ENCODE data around the gene PPDPF. TPM values are rescaled to one million over a fixed set of nuclear protein-coding genes. Genes with fewer than 3 reads are reported as not detected.
A peak's percentile ranks its signal among the peaks of the same experiment; 100 is the strongest.

PPDPF gene
- total RNA-seq, 1 donor, result 38.4 TPM

- TF ChIP-seq CTCF (IDR thresholded peaks at IDR 0.05; ENCODE audit: insufficient read depth, low read depth, low read length), result no peak
- no peak for DNase-seq (ENCODE audit: low read depth)
- H3K4me3 ChIP-seq (ENCODE audit: low read depth, low read length), result no peak overlapping the region
Measured at GRCh38 chr20:63517376-63518309, 2.9 kb upstream of the PPDPF start.

GRCh38 chr20:63518351-63518861 lies 2.2 kb upstream of the PPDPF start:
- TF ChIP-seq CTCF (IDR thresholded peaks at IDR 0.05; ENCODE audit: insufficient read depth, low read depth, low read length), result no peak
- no peak for DNase-seq (ENCODE audit: low read depth)
- H3K4me3 ChIP-seq (ENCODE audit: low read depth, low read length), result no peak overlapping the region

GRCh38 chr20:63518946-63519667 lies 1.5 kb upstream of the PPDPF start:
- peak overlapping the region; percentile 74 for H3K4me3 ChIP-seq (ENCODE audit: low read depth, low read length)
- TF ChIP-seq CTCF (IDR thresholded peaks at IDR 0.05; ENCODE audit: insufficient read depth, low read depth, low read length), result no peak
- DNase-seq (ENCODE audit: low read depth), result no peak

- peak; percentile 29 for TF ChIP-seq CTCF (IDR thresholded peaks at IDR 0.05; ENCODE audit: insufficient read depth, low read depth, low read length)
- peak; percentile 23 for DNase-seq (ENCODE audit: low read depth)
- H3K4me3 ChIP-seq (ENCODE audit: low read depth, low read length), result peak overlapping the region; percentile 74
Measured at GRCh38 chr20:63519668-63520503, 679 bp upstream of the PPDPF start.

- peak; percentile 49 for DNase-seq (ENCODE audit: low read depth)
- TF ChIP-seq CTCF (IDR thresholded peaks at IDR 0.05; ENCODE audit: insufficient read depth, low read depth, low read length), result no peak
- H3K4me3 ChIP-seq (ENCODE audit: low read depth, low read length), result peak overlapping the region; percentile 74
Measured at GRCh38 chr20:63520934-63521601, 503 bp downstream of the PPDPF start.

GRCh38 chr20:63521602-63522001 lies 1.0 kb downstream of the PPDPF start:
- DNase-seq (ENCODE audit: low read depth), result no peak
- TF ChIP-seq CTCF (IDR thresholded peaks at IDR 0.05; ENCODE audit: insufficient read depth, low read depth, low read length), result no peak
- H3K4me3 ChIP-seq (ENCODE audit: low read depth, low read length), result peak overlapping the region; percentile 74

Measured in fibroblast of villous mesenchyme (primary cell).